ENCODE data around the gene MINDY4.

GRCh38 chr7:30815388-30815854 lies 44.2 kb downstream of the MINDY4 start:
- no peak for TF ChIP-seq EZH2 (IDR thresholded peaks at IDR 0.05; ENCODE audit: borderline replicate concordance, low read length)
- no peak for TF ChIP-seq CTCF (conservative IDR thresholded peaks at IDR 0.05 in 1 of 2, IDR thresholded peaks at IDR 0.05 in 1 of 2; ENCODE audit: extremely low read depth in 1 of 2, insufficient read depth in 1 of 2, low read depth in 1 of 2, low read length in 2 of 2)
